ENCODE data around the gene TMBIM1. TPM values are rescaled to one million over a fixed set of nuclear protein-coding genes. Genes with fewer than 3 reads are reported as not detected.

Gene TMBIM1
- total and polyA plus RNA-seq, 2 donors (not counting 3 experiments of a cell fraction or from before 2014, with no cell fraction given) = 141 to 229 TPM

- Histone ChIP-seq H3K9ac (replicated peaks; ENCODE audit: extremely low read depth, insufficient read depth, low read length) (peak overlapping the region; percentile 77), H3K27ac (ENCODE audit: insufficient read depth, low read depth, low read length) (peak overlapping the region; percentile 91)
- peak; percentile 96 for FAIRE-seq
Observed at GRCh38 chr2:218322768-218323525, 30.6 kb upstream of the TMBIM1 start.

GRCh38 chr2:218320704-218321336 lies 28.5 kb upstream of the TMBIM1 start:
- no peaks in the 10 kb centered on the region for H3K36me3 ChIP-seq (ENCODE audit: control insufficient read depth in 2 of 2, extremely low read depth in 1 of 2, insufficient read depth in 2 of 2, low read length in 2 of 2)
- TF ChIP-seq FOS (IDR thresholded peaks at IDR 0.05; ENCODE audit: borderline replicate concordance, insufficient read depth, low read length) (no peak), MAX (IDR thresholded peaks at IDR 0.05; ENCODE audit: insufficient read depth, insufficient read length) (no peak), CTCF (IDR thresholded peaks at IDR 0.05; ENCODE audit: extremely low read depth in 1 of 2, insufficient read depth in 1 of 2, low read depth in 1 of 2, low read length in 2 of 2) (no peak), JUN (IDR thresholded peaks at IDR 0.05; ENCODE audit: borderline replicate concordance, insufficient read depth, insufficient read length, low read depth) (no peak), EZH2 (IDR thresholded peaks at IDR 0.05; ENCODE audit: borderline replicate concordance, low read depth, low read length, severe bottlenecking) (no peak), POLR2AphosphoS5 (IDR thresholded peaks at IDR 0.05; ENCODE audit: insufficient read depth, low read depth, low read length) (no peak), GATA2 (IDR thresholded peaks at IDR 0.05; ENCODE audit: insufficient read depth, insufficient read length, low read depth, low read length) (no peak), POLR2A (IDR thresholded peaks at IDR 0.05; ENCODE audit: low read depth, low read length) (no peak), MYC (IDR thresholded peaks at IDR 0.05; ENCODE audit: low read depth, low read length) (no peak)
- ChIA-PET POLR2A (no interaction called here), CTCF (interaction anchor here (1.4 to 2.7 kb wide), 2 partner anchors 41 to 75 kb away, joined by 3 to 12 read pairs; no protein-coding TSS in a partner anchor)
- dilution Hi-C loops (cut with MboI; ENCODE audit: extremely low pct_ligation_motif_present, low sequenced_read_pairs) (no loop called here), intact Hi-C loops (cut with micrococcal nuclease) (no loop called here)
- no TSS peak for BruUV-seq (replicated peaks)
- H3K4me1 ChIP-seq (ENCODE audit: control insufficient read depth, extremely low read depth, insufficient read depth, low read length) = peaks cover 34% of the 10 kb centered on the region
- no peaks in the 10 kb centered on the region for H3K9me3 ChIP-seq (replicated peaks; ENCODE audit: control insufficient read depth, insufficient read depth, low read length)
- no peak overlapping the region for H3K9ac ChIP-seq (replicated peaks; ENCODE audit: extremely low read depth, insufficient read depth, low read length)
- DNase-seq (ENCODE audit: low read depth, low spot score) = no peak
- H3K79me2 ChIP-seq (ENCODE audit: control insufficient read depth, insufficient read depth, low read length) = no peaks in the 10 kb centered on the region
- H3K4me3 ChIP-seq (replicated peaks in 1 of 3; ENCODE audit: insufficient read depth in 1 of 3, low read depth in 1 of 3, low read length in 3 of 3) = no peak overlapping the region
- no peak overlapping the region for H3K4me2 ChIP-seq (ENCODE audit: insufficient read depth, low read length)
- peak; percentile 44 for FAIRE-seq
- no peak overlapping the region for H2AFZ ChIP-seq (ENCODE audit: low read depth, low read length)
- H3K9me1 ChIP-seq (replicated peaks; ENCODE audit: control insufficient read depth, extremely low read depth, insufficient read depth, low read length) = no peaks in the 10 kb centered on the region
- no peak overlapping the region for H3K27ac ChIP-seq (ENCODE audit: insufficient read depth, low read depth, low read length)
- no peaks in the 10 kb centered on the region for H4K20me1 ChIP-seq (replicated peaks; ENCODE audit: control insufficient read depth, extremely low read depth, insufficient read depth, low read length)
- no peaks in the 10 kb centered on the region for H3K27me3 ChIP-seq (ENCODE audit: control insufficient read depth in 2 of 2, insufficient read depth in 2 of 2, low read length in 2 of 2)

More at GRCh38 chr2:218322768-218323525, 30.6 kb upstream of the TMBIM1 start:
- peak; percentile 95 for DNase-seq (ENCODE audit: low read depth, low spot score)
- Histone ChIP-seq H3K36me3 (ENCODE audit: control insufficient read depth in 2 of 2, extremely low read depth in 1 of 2, insufficient read depth in 2 of 2, low read length in 2 of 2) (no peaks in the 10 kb centered on the region), H3K79me2 (ENCODE audit: control insufficient read depth, insufficient read depth, low read length) (no peaks in the 10 kb centered on the region), H3K27me3 (ENCODE audit: control insufficient read depth in 2 of 2, insufficient read depth in 2 of 2, low read length in 2 of 2) (no peaks in the 10 kb centered on the region), H3K9me3 (replicated peaks; ENCODE audit: control insufficient read depth, insufficient read depth, low read length) (no peaks in the 10 kb centered on the region), H2AFZ (ENCODE audit: low read depth, low read length) (peak overlapping the region; percentile 93), H3K4me1 (ENCODE audit: control insufficient read depth, extremely low read depth, insufficient read depth, low read length) (peaks cover 24% of the 10 kb centered on the region), H3K4me3 (replicated peaks in 1 of 3; ENCODE audit: insufficient read depth in 1 of 3, low read depth in 1 of 3, low read length in 3 of 3) (peak overlapping the region; percentile 49 to 71 (median 67)), H3K4me2 (ENCODE audit: insufficient read depth, low read length) (peak overlapping the region; percentile 51), H3K9me1 (replicated peaks; ENCODE audit: control insufficient read depth, extremely low read depth, insufficient read depth, low read length) (no peaks in the 10 kb centered on the region), H4K20me1 (replicated peaks; ENCODE audit: control insufficient read depth, extremely low read depth, insufficient read depth, low read length) (no peaks in the 10 kb centered on the region)
- ChIA-PET POLR2A (interaction anchor here (0.7 to 1.7 kb wide), 4 partner anchors 14 to 1115 kb away, joined by 3 to 9 read pairs (median 4); no protein-coding TSS in a partner anchor), CTCF (interaction anchor here (0.9 to 5.6 kb wide), 12 partner anchors 15 to 73 kb away, joined by 3 to 38 read pairs (median 4); partner anchors contain the start of gene CATIP)
- BruUV-seq (replicated peaks) = no TSS peak
- peak; percentile 45 for TF ChIP-seq POLR2AphosphoS5 (IDR thresholded peaks at IDR 0.05; ENCODE audit: insufficient read depth, low read depth, low read length)
- TF ChIP-seq FOS (IDR thresholded peaks at IDR 0.05; ENCODE audit: borderline replicate concordance, insufficient read depth, low read length) = no peak
- TF ChIP-seq MAX (IDR thresholded peaks at IDR 0.05; ENCODE audit: insufficient read depth, insufficient read length) = peak; percentile 29
- dilution Hi-C loops (cut with MboI; ENCODE audit: extremely low pct_ligation_motif_present, low sequenced_read_pairs) (no loop called here), intact Hi-C loops (cut with micrococcal nuclease) (loop anchor here (1.0 to 2.0 kb wide), 7 partner anchors 22 to 246 kb away; partner anchors contain the start of genes AAMP, CATIP, CNOT9 and PNKD)
